Islet precursor cell (in vitro differentiated cells): ENCODE measurements around the gene GET4.

Experiments
- DNase-seq: peaks from one replicate; pipeline ENCODE4 v3.0.0-alpha.2; 2018

The GET4 gene

DNA sequence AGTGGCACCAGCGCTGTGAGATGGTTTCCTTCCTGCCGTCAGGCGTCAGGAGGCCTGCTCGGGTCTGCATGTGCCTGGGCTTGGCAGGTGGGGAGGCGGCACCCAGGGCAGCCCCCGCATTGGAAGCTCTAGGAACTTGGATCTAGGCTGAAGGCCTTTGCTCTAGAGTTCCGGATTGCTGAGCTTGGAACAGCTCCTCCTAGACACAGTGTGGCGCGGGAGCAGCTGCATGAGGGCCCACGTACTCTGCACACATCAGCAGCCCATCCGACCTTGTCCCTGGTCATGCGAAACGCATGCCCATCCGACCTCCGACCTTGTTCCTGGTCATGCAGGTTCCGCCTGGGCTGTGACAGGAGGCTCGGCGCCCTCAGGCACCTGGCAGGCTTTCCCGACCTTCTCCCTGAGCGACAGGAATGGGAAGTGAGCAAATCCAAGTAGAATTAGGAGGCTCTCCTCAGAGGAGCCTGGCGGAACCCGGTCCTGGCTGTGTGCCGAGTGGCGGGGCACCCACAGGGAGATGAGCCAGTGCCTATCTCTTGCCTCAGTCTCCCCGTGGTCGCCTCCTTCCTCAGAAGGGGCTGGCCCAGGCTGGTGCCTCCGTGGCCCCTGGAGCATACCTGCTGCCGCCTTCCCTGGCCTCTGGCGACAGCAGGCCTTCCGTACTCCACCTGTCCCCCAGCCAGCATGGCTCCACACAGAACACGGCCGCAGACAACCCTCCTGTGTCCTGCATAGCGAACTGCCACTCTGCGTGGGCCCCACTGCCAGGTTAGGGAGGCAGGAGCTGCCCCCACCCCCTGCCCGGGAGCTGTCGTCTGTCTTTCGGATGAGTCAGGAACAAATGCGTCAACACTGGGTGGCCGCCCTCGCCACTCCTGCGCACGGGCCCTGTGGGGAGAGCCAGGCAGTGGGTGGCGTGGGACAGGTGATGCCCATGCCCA lies 12.0 kb downstream of the GET4 start:
- no peak for DNase-seq

DNA sequence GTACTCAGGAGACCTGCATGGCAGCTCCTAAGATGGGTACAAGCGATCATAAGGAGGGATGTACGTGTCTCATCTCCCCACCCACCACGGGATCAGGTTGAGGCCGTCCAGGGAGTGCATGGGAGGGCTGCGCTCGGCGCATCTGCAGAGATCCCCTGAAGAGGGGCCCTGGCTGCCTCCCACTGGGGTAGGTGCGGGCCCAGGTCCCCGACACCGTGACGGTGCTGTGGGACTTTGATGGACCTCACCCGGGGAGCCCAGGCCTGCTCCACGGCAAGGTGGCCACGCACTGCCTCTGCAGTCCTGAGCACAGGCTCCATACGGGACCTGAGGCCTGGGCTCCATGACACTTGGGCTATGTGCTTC lies 12.7 kb downstream of the GET4 start:
- no peak for DNase-seq

DNA sequence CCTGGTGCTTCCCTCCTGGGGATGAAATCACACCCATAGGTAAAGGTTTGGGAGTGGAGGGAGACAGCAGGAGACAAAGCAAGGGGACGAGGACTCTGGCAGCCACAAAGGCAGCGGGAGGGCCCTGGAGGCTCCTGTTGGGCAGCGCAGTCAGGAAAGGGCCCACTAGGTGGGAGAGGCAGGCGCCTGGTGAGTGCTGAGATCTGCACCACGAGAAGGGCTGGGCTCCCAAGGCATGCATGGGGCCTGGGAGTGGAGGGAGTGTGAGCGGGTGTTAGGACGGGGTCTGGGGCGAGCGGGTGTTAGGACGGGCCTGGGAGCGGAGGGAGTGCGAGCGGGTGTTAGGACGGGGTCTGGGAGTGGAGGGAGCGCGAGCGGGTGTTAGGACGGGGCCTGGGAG lies 13.0 kb downstream of the GET4 start:
- no peak for DNase-seq

DNA sequence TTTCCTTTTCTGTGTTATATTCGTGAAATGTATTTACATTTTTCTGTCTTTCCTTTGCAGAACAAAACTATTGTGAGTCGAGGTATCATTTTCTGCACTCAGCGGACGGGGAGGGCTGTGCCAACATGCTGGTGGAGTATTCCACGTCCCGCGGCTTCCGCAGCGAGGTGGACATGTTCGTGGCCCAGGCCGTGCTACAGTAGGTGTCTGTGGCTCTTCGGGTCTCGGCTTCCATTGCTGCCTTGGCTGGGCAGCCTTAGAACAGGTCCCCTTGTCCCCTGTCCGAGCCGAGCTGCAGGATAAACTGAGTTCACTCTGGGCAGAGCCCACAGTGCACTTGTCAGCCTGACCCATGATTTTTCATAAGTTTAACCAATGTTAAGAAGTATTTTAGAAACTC lies 14.5 kb downstream of the GET4 start:
- DNase-seq: no peak

DNA sequence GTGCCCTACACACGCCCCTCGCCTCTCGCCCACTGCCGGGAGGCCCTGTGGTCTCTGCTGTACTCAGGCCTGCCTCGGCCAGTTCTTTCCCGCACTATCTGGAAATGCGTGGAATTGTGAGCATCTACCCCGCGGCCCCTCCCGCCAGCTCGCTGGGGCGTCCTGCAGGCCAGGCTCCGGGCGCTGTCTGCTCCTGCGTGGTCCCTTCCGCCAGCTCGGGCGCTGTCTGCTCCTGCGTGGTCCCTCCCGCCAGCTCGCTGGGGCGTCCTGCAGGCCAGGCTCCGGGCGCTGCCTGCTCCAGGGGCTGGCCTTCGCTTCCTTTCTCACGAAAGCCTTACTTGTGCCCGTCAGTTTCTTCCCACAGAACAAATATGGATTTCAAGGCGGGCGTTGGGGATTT lies 14.9 kb downstream of the GET4 start:
- no peak for DNase-seq

DNA sequence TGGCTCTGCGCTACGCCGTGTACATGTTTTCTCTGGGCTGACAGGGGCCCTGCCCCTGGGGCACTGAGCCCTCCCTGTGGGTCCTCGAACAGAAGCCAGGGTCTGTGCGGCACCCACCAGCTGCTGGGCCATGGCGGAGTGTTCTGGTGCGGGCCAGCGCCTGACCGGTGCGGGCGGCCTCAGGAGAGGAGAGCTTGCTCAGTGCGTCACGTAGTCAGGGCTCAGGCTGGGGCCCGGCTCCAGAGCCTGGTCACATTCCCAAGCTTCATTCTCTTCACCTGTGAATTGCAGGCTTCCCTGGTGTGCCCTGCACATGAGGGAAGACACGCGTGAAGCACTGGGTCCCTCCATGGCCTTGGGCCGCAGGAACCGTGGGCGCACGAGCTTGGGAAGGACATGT lies 15.5 kb downstream of the GET4 start:
- DNase-seq: no peak

DNA sequence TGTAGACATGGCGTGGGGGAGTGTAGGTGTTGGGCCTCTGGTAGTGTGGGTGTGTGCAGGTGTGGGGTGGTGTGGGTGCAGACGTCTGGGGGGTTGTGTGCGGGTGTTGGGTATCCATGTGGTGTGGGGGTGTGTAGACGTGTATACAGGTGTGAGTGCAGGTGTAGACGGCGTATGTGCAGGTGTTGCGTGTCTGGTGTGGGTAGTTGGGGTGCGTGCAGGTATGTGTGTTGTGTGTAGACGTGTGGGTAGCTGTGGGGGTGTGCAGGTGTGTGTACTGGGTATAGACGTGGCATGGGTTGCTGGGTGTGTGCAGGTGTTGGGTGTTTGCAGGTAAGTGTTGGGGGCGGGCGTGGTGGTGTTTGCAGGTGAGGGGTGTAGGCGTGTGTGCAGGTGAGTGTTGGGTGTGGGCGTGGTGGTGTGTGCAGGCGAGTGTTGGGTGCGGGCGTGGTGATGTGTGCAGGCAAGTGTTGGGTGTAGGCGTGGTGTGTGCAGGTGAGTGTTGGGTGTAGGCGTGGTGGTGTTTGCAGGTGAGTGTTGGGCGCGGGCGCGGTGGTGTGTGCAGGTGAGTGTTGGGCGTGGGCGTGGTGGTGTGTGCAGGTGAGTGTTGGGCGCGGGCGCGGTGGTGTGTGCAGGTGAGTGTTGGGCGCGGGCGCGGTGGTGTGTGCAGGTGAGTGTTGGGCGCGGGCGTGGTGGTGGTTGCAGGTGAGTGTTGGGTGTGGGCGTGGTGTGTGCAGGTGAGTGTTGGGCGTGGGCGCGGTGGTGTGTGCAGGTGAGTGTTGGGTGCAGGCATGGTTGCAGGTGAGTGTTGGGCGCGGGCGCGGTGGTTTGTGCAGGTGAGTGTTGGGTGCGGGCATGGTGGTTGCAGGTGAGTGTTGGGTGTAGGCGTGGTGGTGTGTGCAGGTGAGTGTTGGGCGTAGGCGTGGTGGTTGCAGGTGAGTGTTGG lies 16.6 kb downstream of the GET4 start:
- no peak for DNase-seq

DNA sequence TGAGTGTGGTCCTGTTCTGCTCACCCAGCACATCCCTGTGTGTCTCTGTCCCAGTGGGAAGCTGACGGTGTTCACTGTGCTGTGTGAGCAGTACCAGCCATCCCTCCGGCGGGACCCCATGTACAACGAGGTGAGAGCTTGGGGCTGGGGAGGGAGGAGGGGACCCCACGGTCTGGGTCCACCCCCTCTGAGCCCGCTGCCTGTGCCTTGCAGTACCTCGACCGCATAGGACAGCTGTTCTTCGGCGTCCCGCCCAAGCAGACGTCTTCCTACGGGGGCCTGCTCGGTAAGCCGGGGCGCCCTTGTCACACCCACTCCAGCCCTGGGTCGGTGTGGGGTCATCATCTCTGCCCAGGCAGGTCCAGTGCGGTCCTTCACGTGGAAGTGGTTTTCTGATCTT lies 17.3 kb downstream of the GET4 start:
- no peak for DNase-seq

DNA sequence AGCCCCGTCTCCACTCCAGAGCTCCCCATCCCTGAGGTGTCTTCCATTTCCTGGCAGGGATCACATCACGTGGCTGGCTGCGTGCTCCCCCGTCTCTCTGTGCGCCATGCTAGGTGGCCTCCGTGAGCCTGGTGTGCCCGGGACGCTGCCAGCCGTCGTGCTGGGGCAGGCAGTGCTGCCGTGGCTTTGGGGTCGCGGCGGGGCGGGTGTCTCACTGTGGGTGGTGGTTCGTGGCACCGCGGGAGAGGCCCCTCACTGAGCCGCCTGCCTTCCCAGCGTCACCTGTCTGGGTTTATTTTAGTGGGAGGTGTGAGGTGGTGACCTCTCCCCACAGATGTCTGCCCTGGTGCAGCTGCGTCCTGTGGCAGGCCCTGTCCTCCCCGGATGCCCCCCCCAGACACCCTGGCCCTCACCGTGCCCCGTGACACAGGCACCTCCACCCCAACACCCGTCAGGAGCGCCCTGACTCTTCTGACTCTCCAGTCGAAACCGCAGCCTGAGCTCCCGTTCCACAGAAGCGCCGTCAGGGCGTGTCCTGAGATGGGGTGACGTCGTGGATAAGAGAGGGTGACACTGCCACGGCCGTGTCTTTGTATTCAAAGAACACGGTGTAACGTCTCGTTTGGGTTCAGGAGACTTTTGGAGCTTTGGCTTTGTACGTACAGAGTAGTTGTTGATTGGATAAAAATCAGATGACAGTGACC lies 18.0 kb downstream of the GET4 start:
- no peak for DNase-seq

DNA sequence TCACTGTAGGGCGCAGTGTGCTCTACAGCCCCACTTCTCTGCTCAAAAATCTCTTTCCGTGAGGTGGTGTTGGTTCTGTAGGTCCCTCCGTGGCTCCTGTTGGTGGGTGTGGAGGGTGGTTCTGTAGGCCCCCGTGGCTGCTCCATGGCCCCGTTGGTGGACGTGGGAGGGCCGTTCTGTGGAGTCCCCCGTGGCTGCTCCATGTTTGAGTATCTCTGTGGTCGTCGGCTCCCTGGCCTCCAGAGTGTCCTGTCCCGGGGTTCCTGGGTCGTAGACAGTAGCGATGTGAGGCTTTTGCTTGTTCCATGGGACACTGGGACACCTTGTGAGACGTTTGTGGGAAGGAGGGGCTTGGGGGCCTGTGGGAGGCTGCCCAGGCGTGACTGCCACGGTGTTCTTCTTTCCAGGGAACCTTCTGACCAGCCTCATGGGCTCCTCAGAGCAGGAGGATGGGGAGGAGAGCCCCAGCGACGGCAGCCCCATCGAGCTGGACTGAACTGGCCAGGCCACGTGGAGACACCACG lies 18.6 kb downstream of the GET4 start:
- no peak for DNase-seq

DNA sequence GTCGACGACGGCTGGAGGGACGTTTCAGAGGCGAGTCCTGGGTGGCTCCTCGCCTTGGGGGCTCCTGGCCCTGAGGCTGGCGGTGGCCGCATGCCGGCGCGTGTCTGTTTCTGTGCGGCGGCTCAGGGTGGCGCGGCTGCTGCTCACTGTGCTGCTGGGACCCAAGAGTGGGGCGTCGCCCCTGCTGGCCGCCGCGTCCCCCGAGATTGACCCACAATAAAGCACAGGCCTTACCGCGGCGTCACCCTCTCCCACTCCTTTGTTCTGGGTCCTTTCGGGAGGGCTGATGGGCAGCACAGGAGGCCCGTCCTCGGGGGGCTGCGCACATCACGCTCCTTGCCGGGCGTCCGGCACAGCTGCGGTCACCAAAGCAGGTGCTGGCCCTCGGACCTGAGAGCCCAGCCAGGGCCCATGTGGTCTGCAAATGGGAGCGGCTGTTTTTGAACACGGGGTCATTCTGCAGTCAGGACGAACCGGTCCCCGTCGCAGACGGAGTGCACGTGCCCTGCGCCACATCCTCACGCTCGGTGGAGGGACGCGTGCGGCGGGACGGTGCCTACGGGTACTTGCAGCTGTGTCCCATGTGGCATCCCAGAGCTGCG lies 19.2 kb downstream of the GET4 start:
- no peak for DNase-seq

DNA sequence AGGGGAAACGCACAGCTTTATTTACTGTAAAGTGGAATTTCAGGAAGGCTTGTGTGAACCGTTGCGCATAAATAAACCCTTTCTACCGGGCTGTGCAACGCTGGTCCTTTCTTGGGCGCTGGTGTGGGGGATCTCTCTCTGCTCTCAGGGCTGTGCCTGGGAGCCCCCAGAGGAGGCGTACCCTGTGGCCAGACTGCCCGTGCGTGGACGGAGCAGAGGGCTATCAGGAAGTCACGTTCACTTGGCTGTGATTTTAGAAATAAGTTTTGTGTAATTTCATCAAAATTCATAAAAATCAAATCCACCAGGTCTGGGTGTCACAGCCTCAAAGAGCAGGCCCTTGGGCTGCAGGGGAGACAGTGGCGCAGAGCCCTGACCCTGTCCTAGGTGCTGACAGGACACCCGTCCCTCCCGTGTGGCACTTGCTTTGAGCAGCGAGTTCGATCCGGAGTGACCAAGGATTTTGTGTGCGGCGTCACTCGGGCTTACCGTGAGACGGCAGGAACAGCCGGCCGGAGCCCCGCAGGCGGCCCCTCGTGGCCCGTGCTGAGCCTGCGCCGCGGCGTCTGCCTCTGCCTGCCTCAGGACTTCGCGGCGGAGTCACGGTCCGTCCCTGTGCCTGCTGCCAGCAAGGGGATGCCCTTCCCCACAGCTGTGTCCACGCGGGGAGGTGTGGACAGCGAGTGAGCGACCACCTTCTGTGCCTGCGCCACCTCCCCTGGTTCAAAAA lies 20.2 kb downstream of the GET4 start:
- DNase-seq: no peak

DNA sequence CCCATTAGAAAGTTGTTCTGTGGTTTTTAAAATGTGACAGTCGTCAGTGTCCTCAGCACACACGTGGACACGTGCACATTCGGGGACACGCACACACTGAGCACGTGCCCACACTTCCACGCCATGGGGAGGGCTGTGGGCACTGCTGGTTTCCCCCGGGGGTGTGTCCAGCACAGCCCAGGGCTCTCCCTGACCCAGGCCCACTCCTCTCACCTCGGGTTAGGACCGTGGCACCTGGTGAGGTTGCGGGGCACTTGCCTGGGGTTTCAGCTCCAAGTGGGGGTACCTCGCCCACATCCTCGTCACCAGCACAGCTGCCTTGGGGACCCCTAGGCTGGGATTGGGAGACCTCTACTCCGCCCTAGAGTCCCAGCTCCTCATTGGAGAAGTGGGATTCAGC lies 20.7 kb downstream of the GET4 start:
- no peak for DNase-seq

DNA sequence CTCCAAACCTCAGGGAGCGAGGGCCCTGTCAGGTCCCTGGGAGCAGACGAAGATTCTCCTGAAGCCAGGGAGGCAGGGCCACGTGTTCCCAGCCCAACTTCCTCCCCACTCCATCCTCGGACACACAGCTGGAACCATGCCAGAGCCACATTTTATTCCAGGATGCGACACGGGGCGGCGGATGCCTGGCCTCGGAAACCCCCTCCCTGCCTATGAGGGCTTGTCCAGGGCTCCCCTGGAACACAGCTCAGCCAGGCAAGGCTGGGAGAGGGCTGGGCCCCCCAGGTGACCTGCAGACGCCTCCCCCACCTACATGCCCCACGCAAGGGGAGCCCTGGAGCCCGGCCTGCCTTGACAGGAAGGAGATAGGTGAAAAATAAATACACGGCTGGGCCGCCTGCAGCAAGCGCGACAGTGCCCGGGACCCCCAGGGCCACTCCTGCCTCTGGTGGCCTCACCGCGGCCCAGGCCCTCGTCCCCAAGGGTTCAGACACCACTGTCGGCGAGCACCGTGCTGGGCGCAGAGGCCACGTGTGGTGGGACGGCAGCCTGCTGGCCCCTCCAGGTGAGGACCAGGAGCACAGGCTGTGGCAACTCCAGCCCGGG lies 21.5 kb downstream of the GET4 start:
- DNase-seq: no peak

DNA sequence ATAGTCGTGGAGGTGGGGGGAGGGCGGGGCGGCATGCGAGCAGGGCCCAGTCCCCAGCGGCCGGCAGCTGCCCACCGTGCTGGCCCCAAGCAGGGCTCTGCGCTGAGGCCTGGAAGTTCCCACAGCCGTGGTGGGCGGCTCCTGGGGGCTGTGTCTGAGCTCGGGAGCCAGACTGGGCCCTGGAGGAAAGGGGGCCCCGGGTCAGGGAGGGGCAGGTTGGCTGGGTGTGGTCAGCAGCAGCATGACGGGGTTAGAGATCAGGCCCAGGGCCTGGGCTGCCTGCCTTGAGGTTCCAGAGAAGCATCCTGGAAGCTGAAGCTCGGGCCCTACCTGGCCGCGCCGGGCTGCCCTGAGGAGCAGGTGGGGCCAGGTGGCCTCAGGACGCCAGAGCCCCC lies 22.1 kb downstream of the GET4 start:
- DNase-seq: no peak

DNA sequence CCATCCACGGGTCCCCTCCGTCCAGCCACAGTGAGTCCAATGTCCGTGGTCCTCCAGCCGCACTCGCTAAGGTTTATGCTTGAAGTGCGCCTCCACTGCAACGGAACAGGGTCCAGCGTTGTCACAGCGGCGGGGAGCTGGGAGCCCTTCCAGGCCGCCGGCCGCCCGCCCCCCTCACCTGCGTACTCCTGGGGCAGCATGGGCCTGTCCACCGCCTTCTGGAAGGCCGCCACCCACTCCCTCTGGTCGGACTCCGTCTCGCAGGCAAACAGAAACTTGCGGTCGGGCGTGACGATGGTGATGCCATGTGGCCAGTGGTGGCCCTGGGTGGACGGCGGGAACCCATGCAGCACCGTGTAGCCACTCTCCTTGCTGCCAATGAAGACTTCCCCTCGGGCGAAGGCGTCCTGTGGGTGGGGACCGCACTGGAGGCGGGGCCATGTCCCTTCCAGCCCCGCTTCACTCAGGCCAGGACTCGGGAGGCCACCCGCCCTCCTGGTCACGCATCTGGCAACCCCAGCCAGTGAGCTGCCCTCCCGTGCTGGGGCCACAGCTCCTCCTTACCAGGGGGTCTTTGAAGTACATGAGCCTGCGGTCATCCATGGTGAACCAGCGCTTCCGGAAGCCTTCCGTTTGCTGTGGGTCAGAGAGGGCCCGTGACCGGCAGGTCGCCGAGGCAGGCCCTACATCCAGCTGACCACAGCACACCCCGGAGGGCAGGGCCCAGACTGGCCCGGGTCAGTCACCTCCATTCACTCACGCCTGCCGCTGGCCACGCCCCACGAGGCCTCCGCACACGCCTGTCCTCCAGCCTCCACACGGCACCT lies 22.7 kb downstream of the GET4 start:
- no peak for DNase-seq

DNA sequence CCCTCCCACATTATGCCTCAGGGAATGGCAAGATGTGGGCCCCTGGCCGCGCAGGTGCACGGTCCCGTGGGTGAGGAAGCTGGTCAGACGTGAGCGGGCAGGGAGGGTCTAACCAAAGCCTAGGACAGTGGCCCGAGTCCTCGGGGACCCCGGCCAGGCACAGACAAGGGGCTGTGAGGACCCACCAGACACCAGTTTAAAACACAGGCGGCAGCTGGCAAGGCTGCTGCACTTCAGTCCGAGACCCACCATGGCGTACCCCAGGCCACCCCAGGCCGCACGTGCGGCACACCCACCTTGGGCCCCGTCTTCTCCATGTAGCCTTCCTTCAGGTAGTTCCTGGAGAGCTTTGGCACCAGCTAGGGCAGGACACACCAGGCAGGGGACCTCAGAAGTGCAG lies 23.5 kb downstream of the GET4 start:
- DNase-seq: no peak

DNA sequence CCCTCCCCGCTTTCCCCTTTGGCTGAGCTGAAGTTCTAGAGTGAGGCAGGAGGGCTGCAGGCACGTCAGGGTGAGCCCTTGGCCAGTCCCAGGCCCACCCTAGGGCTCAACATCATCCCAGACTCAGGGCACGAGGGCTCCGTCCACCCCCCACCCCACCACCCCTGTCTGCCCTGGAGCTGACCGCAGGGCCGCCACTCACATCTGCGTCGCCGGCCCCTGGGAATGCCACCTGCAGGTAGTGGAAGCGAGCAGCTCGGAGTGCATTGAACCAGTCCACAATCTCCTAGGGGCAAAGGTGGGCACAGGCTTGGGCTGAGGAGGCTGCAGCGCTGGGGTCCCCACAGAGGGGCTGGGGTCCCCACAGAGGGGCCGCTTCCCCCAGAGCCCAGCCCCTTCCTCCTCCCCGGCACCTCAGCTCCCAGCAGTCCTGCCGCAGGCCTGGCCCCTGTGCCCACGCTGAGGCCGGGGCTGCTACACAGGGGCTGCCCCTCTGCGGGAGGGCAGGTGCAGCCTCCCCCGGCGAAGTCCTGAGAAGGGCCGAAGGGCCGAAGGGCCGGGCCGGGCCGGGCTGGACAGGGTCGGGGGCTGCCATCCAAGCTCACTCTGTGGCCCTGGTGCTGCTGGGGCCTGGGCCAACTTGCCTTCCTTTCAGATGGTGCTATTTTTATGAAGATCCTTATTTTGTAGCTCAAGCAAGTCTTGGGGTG lies 24.1 kb downstream of the GET4 start:
- DNase-seq: no peak

DNA sequence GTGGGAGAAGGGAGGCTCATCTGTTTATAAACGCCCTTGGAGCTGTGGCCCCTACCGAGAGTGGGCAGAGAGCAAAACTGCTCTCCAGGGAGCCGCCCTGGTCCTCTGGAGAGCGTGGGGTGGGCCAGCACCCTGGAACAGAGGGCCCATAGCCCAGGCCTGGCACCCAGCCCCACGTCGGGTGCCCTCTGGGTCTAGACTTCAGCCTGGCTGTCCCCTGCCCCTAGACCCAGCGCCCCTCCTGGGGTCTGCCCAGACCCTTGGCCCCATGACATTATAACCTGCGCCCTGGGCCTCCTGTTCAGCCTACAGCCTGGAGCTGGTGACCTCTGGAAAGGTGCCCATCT lies 24.7 kb downstream of the GET4 start:
- DNase-seq: no peak
